BE2C (cell line): ENCODE measurements around the gene MAG.

Experiments
- DNase-seq: peaks from one replicate; pipeline ENCODE4 v3.0.0-alpha.2; 2020
- H3K27me3 ChIP-seq: fragments of 250-450 bp; sonication (Bioruptor Pico); 2 replicates; pipeline ENCODE4 v1.5.1; 2020; ENCODE audit warnings: mild to moderate bottlenecking
- H3K36me3 ChIP-seq: fragments of 250-450 bp; sonication (Bioruptor Pico); 2 replicates; pipeline ENCODE4 v1.5.1; 2020; ENCODE audit warnings: mild to moderate bottlenecking
- H3K4me1 ChIP-seq: fragments of 250-450 bp; sonication (Bioruptor Pico); 2 replicates; pipeline ENCODE4 v1.5.1; 2020
- H3K4me3 ChIP-seq: 2 replicates; pipeline ENCODE4 v1.5.1; 2011; ENCODE audit warnings: low read depth, low read length
- H3K9me3 ChIP-seq: fragments of 250-450 bp; sonication (Bioruptor Pico); 2 replicates; pipeline ENCODE4 v1.5.1; 2020
- CTCF ChIP-seq: IDR thresholded peaks from 2 replicates; pipeline ENCODE4 v1.5.1; 2012; ENCODE audit warnings: mild to moderate bottlenecking, low read depth, low read length

The MAG gene

GRCh38 chr19:35310811-35311465 is 19.0 kb downstream of the MAG start:
- H3K36me3 ChIP-seq = no peaks in the 10 kb centered on the region
- no peaks in the 10 kb centered on the region for H3K27me3 ChIP-seq
- no peaks in the 10 kb centered on the region for H3K9me3 ChIP-seq
- H3K4me1 ChIP-seq = no peaks in the 10 kb centered on the region
- H3K4me3 ChIP-seq = no peak overlapping the region
- no peak for DNase-seq
- no peak for TF ChIP-seq CTCF

- Histone ChIP-seq H3K4me3 (no peak overlapping the region), H3K4me1 (no peaks in the 10 kb centered on the region)
These were observed 20.1 kb downstream of the MAG start for GRCh38 chr19:35311901-35312665.

GRCh38 chr19:35313587-35313986 is 21.6 kb downstream of the MAG start:
- Histone ChIP-seq H3K4me3 (no peak overlapping the region), H3K27me3 (no peaks in the 10 kb centered on the region), H3K4me1 (no peaks in the 10 kb centered on the region), H3K9me3 (no peaks in the 10 kb centered on the region), H3K36me3 (no peaks in the 10 kb centered on the region)
- TF ChIP-seq CTCF = no peak
- no peak for DNase-seq

More at GRCh38 chr19:35311901-35312665, 20.1 kb downstream of the MAG start:
- TF ChIP-seq CTCF = no peak
- no peaks in the 10 kb centered on the region for H3K36me3 ChIP-seq
- no peaks in the 10 kb centered on the region for H3K9me3 ChIP-seq
- H3K27me3 ChIP-seq = no peaks in the 10 kb centered on the region
- DNase-seq = no peak

GRCh38 chr19:35314031-35314430 is 22.1 kb downstream of the MAG start:
- TF ChIP-seq CTCF = no peak
- DNase-seq = no peak
- Histone ChIP-seq H3K27me3 (no peaks in the 10 kb centered on the region), H3K36me3 (no peaks in the 10 kb centered on the region), H3K4me1 (no peaks in the 10 kb centered on the region), H3K4me3 (no peak overlapping the region), H3K9me3 (no peaks in the 10 kb centered on the region)

GRCh38 chr19:35314858-35315470 is 23.0 kb downstream of the MAG start:
- DNase-seq = no peak
- no peaks in the 10 kb centered on the region for H3K9me3 ChIP-seq
- no peaks in the 10 kb centered on the region for H3K27me3 ChIP-seq
- H3K4me1 ChIP-seq = no peaks in the 10 kb centered on the region
- no peak overlapping the region for H3K4me3 ChIP-seq
- H3K36me3 ChIP-seq = no peaks in the 10 kb centered on the region
- TF ChIP-seq CTCF = no peak

- Histone ChIP-seq H3K9me3 (no peaks in the 10 kb centered on the region), H3K27me3 (no peaks in the 10 kb centered on the region), H3K4me3 (no peak overlapping the region), H3K36me3 (no peaks in the 10 kb centered on the region), H3K4me1 (no peaks in the 10 kb centered on the region)
- TF ChIP-seq CTCF = no peak
- DNase-seq = no peak
These were observed 23.9 kb downstream of the MAG start for GRCh38 chr19:35315883-35316282.
